Mesodermal cell (in vitro differentiated cells): ENCODE results near the gene HS1BP3.

Experiments used
- H3K27ac ChIP-seq: 2 replicates; pipeline ENCODE4 v1.7.0; 2013; ENCODE audit warnings: mild to moderate bottlenecking, low read depth, low read length, moderate library complexity; ENCODE audit not compliant: severe bottlenecking
- H3K36me3 ChIP-seq: 2 replicates; pipeline ENCODE4 v1.7.1; 2013; ENCODE audit warnings: mild to moderate bottlenecking, low read length, moderate library complexity; ENCODE audit not compliant: control insufficient read depth, insufficient read depth
- H3K4me1 ChIP-seq: one replicate; pipeline ENCODE4 v1.7.1; 2013; ENCODE audit warnings: mild to moderate bottlenecking, low read length; ENCODE audit not compliant: insufficient read depth, control insufficient read depth, poor library complexity, severe bottlenecking
- H3K4me3 ChIP-seq: 2 replicates; pipeline ENCODE4 v1.7.0; 2013; ENCODE audit warnings: low read length, control low read depth, mild to moderate bottlenecking; ENCODE audit not compliant: insufficient read depth, poor library complexity, severe bottlenecking; ENCODE audit errors: extremely low read depth
- H3K9me3 ChIP-seq: 2 replicates; pipeline ENCODE4 v1.7.1; 2013; ENCODE audit warnings: mild to moderate bottlenecking, low read length, moderate library complexity; ENCODE audit not compliant: control insufficient read depth
- WGBS, 2 experiments: methylation state at CpG; one replicate each; pipeline ENCODE4 v1.1.5; 2013; ENCODE audit warnings: missing lambda C conversion rate in 2 of 2; ENCODE audit not compliant: insufficient coverage in 2 of 2; 5-methylcytosine and 5-hydroxymethylcytosine counted together

The HS1BP3 gene

DNA sequence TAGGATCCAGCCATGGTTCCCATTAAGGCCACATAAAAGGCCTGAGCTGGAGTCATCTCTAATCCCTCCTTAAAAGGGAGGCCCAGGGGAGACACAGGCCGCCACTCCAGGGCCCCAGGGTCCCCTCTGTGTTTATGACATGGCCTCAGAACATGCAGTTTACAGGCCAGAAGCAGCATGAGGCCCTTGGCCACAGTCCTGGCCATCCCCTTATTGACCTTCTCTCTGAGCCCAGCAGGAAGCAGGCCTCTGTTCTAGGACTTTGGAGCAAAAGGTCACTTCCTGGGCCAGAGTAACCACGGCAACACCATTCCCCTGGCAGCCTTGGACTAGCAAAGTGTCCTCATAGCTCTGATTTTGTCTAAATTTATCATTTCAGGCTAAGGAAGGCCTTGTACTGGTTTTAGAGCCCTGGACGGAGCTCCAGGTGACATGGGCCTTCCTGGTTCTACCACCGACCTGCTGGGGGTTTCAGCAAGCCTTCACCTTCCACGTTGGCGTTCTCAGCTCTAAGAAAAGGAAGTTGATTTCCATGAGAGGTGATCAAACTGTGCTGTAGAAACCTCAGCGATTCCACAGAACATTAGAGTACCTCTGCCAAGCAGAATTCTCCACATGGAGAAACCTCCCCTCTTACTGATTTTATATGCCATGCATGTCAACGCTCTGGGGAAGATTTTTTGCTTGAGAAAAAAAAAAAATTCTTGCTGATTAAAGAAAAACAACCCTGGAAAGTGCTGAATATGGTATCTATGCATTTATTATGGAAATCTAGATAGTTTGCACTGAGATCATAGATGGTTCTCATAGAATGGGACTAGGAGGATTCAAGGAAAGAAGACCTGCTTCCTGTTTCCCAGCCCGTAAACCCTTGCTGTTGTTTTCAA is 53.7 kb downstream of the HS1BP3 start:
- Histone ChIP-seq H3K9me3 (no peaks in the 10 kb centered on the region), H3K4me1 (peaks cover 62% of the 10 kb centered on the region), H3K27ac (peak overlapping the region; percentile 79), H3K4me3 (no peak overlapping the region), H3K36me3 (no peaks in the 10 kb centered on the region)
- WGBS, 2 experiments: 72 to 73% methylated on average over 6 of the region's 9 CpGs

DNA sequence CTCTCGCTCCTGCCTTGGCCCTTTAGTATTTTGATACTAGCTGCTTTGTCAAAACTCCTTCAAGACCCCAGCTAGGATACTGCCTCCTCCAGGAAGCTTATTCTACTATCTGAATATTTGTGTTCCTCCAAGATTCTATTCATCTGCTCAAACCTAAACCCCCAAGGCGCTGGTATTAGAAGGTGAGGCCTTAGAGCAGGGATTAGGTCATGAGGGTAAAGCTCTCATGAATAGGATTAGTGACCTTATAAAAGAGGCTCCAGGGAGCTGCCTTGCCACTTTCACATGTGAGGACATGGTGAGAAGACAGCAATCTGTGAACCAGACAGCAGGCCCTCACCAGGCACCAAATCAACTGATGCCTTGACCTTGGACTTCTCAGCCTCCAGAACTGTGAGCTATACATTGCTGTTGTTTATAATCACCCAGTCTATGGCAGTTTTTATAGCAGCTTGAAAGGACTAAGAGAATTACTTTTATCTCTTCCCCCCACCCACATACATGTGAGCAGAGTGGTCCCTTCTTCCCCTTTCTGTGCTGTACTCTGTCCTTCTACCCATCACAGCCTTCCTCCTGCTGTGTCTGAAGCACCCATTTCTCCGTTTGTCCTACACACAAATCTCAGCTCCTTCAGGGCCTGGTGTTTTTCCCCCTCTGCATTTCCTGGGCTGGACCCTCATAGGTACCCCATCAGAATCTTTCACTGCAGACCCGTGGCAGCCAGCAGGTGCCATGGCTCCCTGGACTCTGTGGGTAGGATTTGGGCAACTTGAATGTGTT is 54.5 kb downstream of the HS1BP3 start:
- Histone ChIP-seq H3K9me3 (no peaks in the 10 kb centered on the region), H3K27ac (peak overlapping the region; percentile 79), H3K4me3 (no peak overlapping the region), H3K36me3 (no peaks in the 10 kb centered on the region), H3K4me1 (peaks cover 62% of the 10 kb centered on the region)
- WGBS, 2 experiments: 74 to 89% methylated on average over 2 to 3 of the region's 4 CpGs

DNA sequence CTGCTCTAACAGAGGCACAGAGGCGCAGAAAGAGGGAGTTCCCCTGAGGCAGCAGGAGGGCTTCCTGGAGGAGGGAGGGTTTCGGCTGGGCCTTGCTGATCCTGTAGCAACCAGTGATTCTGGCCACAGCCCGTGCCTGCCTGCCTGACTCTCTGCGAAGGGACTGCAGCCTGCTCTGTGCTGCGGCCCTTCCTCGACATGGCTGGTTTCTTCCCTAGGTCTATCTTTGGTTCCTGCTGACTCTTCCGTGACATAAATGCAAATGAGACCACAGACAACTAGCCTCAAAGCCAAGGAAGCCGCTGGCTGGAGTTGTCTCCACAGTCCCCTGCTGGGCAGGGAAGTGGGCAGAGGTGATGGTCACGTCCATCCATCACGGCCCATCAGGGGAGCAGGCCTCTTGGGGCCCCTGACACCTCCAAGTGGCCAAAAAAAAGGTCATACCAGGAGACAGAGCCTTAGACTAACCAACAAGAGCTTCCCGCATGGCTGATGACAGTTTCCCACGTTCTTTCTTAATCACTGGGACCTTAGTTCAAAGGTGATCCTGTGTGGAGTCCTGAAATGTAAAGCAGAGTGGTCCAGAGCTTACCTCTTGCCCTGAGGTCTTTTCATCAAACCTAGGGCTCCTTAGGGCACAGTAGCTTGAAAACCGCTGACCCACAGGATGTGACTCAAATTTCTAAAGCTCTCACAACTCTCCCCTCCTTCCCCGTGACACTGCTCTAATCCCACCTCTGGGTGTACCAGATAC is 55.3 kb downstream of the HS1BP3 start:
- H3K9me3 ChIP-seq: no peaks in the 10 kb centered on the region
- peak overlapping the region; percentile 74 for H3K27ac ChIP-seq
- peaks cover 62% of the 10 kb centered on the region for H3K4me1 ChIP-seq
- WGBS, 2 experiments: 44 to 57% methylated on average over 13 to 14 of the region's 14 CpGs
- no peaks in the 10 kb centered on the region for H3K36me3 ChIP-seq
- H3K4me3 ChIP-seq: no peak overlapping the region

DNA sequence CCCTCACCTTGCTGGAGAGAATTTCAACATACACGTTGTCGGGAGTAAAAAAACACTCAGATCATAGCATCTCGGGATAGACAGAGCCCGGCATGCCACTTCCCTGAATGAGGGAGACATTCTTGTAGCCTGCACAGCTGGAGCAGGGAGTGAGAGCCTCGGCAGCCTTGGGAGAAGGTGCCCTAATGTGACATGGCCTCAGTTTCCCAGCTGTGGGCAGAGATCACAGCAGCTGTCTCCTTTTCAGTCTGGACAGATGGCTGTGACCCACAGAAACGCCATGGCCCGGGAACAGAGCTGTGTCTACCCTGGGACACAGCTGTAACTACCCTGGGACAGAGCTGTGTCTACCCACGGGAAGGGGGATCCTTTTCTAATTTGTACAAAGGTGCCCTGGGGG is 55.9 kb downstream of the HS1BP3 start:
- Histone ChIP-seq H3K4me1 (peaks cover 63% of the 10 kb centered on the region), H3K27ac (peak overlapping the region; percentile 74), H3K9me3 (no peaks in the 10 kb centered on the region), H3K36me3 (no peaks in the 10 kb centered on the region), H3K4me3 (no peak overlapping the region)
- WGBS, 2 experiments: 73 to 77% methylated on average over 7 to 8 of the region's 8 CpGs

DNA sequence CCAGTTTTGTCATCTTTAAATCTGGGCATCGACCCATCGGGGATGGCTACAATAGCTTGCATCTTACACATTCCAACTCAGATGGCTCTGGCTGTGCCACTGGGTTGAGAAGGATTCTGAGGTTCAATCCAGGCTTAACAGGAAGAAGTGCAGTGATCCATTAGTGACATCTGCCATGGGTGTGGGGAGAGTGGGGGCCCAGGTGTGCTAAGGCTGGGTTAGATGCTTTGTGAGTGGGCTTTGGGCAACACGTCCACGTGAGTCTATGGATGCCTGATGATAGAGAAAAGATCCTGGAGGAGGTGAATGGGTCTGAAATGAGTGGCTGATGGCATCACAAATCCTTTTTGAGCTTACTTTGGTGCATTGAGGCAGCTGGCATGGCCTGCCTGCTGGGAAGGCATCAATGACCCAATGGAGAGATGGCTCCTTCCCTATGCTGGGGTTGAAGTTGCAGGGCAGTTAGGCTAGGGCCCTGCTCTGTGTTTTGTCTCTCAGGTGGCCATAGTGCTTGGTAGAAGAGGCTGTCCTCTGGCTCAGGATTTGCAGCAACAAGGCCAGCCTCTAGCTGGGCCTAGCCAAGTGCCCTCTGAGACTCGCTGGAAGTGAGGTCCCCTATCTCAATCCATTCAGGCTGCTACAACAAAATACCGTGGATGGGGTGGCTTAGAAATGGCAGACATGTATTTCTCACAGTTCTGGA is 56.7 kb downstream of the HS1BP3 start:
- no peaks in the 10 kb centered on the region for H3K36me3 ChIP-seq
- no peak overlapping the region for H3K4me3 ChIP-seq
- H3K27ac ChIP-seq: peak overlapping the region; percentile 62
- WGBS, 2 experiments: 88 to 93% methylated on average over 2 to 4 of the region's 6 CpGs
- H3K9me3 ChIP-seq: no peaks in the 10 kb centered on the region
- H3K4me1 ChIP-seq: peaks cover 64% of the 10 kb centered on the region

DNA sequence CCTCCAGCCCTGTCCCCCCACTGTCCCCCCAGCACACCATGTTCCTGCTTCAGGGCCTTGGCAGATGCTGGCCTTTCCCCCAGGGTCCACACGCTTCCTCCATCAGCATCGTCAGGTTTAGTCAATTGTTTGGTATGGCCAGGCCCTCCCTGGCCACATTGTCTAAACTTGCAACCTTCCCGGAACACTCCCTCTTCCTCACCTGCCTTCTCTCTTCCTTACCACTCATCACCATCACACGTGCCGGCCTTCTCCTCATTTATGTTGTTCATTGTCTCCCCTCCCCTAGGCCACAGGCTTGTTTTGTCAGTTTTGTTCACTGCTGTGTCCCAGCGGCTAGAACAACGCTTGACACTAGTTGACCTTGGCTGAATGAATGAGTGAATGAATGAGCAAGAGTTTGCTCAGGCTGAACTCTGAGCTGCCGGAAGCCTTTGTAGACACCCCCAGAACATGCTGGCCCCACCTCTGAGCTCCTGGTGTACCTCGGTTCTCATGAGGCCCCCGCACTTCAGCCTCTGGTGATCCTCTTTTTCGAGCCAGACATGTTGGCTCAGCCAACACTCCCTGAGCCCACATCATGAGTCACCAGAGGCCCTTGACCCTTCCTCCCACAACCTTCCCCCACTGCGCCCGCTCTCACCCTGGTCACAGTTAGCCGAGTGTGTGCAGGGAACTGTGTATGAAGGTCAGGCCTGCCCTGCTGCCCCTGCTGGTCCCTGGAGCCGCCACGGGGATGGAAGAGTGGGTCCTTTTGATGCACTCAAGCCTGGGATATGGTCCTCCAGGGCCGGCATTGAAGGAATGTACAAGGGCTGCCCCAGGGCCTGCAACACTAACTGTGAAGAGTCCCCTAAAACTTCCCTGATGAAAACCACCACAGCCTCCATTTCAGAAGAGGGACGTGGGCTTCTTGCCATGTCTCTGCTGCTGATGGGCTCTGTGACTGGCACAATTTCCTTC is 57.5 kb downstream of the HS1BP3 start:
- 86 to 99% methylated on average over 9 to 17 of the region's 18 CpGs for WGBS, 2 experiments

DNA sequence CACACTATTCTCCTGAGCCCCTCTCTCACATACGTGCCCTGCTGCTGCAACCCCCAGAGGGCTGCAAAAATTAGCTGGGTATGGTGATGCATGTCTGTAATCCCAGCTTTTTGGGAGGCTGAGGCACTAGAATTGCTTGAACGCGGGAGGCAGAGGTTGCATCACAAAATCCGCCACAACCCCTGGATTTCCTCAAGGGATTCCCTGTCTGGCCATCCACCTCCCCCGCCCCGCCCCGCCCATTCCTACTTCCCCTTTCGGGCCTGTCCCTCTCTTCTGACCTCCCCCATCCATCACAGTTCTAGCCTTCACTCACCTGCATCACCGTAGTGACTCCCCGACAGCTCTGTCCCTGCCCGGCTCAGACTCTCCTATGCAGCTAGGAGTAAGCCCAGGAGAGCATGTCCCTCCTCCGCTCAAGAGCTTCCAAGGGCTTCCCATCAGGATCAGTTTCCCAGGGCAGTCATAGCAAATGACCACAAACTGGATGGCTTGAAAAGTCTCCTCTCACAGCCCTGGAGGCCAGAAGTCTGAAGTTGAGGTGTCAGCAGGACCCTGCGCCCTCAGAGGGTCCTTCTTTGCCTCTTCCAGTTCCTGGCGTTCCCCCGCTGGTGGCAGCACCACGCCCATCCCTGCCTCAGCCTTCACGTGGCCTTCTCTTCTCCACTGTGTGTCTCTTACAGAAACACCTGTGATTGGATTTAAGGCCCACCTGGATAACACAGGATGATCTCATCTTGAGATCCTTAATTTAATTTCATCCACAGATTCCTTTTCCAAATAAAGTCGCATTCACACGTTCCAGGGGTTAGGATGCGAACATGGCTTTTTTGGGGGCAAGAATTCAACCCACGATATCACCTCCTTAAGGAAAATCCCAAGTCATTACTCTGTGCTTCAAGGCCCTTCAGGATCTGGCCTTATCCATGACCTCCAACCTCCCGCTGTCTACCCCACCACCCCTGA is 58.5 kb downstream of the HS1BP3 start:
- no peak overlapping the region for H3K27ac ChIP-seq
- 86 to 88% methylated on average over 17 to 18 of the region's 22 CpGs for WGBS, 2 experiments
- no peaks in the 10 kb centered on the region for H3K36me3 ChIP-seq
- peaks cover 55% of the 10 kb centered on the region for H3K4me1 ChIP-seq
- H3K9me3 ChIP-seq: no peaks in the 10 kb centered on the region
- no peak overlapping the region for H3K4me3 ChIP-seq

More for the DNA sequence above, 57.5 kb downstream of the HS1BP3 start:
- H3K36me3 ChIP-seq: no peaks in the 10 kb centered on the region
- no peak overlapping the region for H3K4me3 ChIP-seq
- no peaks in the 10 kb centered on the region for H3K9me3 ChIP-seq
- peak overlapping the region; percentile 62 for H3K27ac ChIP-seq
- peaks cover 62% of the 10 kb centered on the region for H3K4me1 ChIP-seq

DNA sequence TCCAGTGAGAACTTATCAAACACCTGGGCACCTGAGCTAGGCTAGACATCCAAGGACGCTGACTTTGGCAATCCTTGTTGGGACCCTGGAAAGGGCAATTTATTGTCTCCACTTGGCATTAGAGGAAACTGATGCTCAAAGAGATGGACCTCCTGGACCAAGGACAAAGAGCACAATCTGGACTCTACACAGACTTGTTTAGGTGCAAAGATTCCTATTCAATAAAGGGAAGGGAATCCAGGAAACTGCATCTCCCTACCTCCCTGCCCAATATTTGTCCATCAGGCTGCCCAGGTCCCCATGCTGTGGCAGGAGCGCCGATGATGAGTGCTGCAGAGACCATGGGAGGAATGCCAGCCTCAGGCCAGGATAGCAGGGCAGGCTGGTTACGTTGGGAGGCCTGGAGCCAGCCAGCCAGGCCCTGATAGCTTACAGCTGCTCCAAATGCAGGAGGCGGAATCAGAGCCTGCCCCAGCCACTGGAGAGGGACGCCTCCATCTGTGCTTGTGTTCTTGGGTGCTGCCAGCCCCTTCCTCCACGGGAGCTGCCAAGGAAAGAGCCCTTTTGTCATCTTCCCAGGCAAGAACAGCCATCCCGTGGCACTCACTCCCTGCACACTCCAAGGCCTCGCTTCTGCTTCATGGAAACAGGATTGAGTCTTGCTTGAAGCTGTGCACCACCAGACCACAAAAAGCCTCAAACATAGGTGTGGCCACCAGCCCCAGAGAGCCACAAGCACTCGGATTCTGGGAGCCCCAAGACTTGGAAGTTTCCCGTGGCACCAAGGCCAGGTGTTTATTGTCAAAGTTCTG is 60.0 kb downstream of the HS1BP3 start:
- no peaks in the 10 kb centered on the region for H3K36me3 ChIP-seq
- H3K4me3 ChIP-seq: no peak overlapping the region
- H3K4me1 ChIP-seq: peaks cover 45% of the 10 kb centered on the region
- 95 to 97% methylated on average over 10 of the region's 11 CpGs for WGBS, 2 experiments
- H3K27ac ChIP-seq: no peak overlapping the region
- H3K9me3 ChIP-seq: no peaks in the 10 kb centered on the region
